Measurements from ENCODE around the gene TMEM213. TPM values are rescaled to one million over a fixed set of nuclear protein-coding genes. Genes with fewer than 3 reads are reported as not detected.
"Not testable (repeated sequence)": the region's sequence is repeated elsewhere in the genome, so short reads cannot be mapped to it uniquely, and the experiment has no call there.

Gene TMEM213
- total RNA-seq, 6 donors from 2014 or later: 0.49 to 6.1 (median 3.6) TPM; not detected in 2

DNA sequence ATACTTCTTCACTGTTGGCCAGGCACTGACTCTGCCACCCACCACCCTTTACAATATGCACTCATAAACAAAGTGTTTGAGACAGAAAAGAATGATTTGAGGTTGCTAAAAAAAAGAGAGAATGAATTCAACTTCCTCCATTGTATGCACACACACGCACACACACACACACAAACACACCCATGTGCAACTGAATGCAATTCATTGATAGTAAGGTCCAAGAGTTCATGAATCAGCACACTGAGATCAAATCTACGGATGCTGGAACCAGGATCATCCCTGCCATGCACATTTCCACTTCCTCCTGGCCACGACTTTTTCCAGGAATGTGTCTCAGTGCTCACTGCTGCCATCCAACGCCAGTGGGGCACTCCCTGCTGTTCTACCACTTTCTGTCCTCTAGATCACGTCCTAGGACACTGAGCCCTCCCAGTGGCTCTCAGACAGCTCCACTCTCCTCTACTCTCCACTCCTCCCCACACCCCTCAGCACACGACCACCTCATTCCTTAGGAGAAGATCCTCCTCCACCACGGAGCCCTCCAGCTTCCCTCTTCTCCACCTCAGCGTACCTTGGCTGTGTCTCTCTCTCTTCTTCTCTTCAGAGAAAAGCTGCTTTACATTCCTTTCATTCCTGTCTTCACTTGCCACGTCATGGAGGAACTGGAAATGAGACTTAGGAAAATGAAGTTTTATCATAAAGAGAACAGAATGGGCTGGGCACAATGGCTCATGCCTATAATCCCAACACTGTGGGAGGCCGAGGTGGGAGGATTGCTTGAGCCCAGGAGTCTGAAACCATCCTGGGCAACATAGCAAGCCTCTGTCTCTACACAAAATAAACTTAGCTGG is 12.0 kb upstream of the TMEM213 start:
- peak; percentile 24 to 41 for ATAC-seq (ENCODE audit: low FRiP score in 2 of 2)
- Histone ChIP-seq H3K27me3 (no peaks in the 10 kb centered on the region), H3K36me3 (no peaks in the 10 kb centered on the region), H3K4me3 (no peak overlapping the region), H3K27ac (peak overlapping the region in 1 of 4 donors; percentile 9), H3K9me3 (no peaks in the 10 kb centered on the region), H3K4me1 (peaks cover 0 to 14% (median 0%) of the 10 kb centered on the region in 4 donors)
- 46 to 56% methylated on average over 10 of the region's 10 CpGs for WGBS, 2 donors
- TF ChIP-seq EP300 (IDR thresholded peaks at IDR 0.05): no peak
- TF ChIP-seq POLR2A (IDR thresholded peaks at IDR 0.05): no peak
- no peak for TF ChIP-seq POLR2AphosphoS5 (IDR thresholded peaks at IDR 0.05)
- no peak for TF ChIP-seq CTCF (IDR thresholded peaks at IDR 0.05)
- DNase-seq: no peak

DNA sequence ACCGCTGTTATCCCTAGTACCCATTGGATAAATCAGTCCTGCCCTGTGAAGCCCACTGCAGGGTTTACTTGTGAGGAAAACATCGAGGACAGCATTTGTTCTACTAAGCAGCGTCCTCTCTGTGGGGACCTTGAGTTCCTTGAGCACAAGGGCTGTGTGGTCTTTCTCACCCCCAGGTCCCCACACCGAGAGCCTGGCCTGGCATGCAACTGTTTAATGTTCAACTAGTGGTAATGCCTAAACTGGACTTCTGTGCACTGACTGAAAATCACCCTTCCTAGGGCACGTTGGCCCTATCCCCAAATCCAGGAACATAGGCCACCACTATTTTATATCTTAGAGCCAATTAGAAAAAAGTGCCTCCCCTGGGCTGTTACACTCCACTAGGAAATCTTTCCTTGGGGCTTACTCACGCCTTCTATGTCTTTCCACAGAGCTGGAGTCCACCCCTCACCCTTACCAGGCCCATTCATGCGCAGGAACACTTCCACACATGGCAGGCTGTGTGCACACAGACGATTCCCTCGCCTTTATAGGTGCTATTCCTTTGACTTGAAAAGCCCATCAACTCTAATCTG is 1.7 kb upstream of the TMEM213 start:
- WGBS, 2 donors: 95 to 96% methylated on average over 8 to 9 of the region's 9 CpGs
- Histone ChIP-seq H3K9me3 (no peaks in the 10 kb centered on the region), H3K4me1 (peaks cover 0 to 3% (median 0%) of the 10 kb centered on the region in 4 donors), H3K4me3 (no peak overlapping the region), H3K36me3 (no peaks in the 10 kb centered on the region), H3K27me3 (no peaks in the 10 kb centered on the region), H3K27ac (no peak overlapping the region)
- DNase-seq (no peak), ATAC-seq (ENCODE audit: low FRiP score in 2 of 2) (no peak)
- no peak for TF ChIP-seq CTCF (IDR thresholded peaks at IDR 0.05)
- no peak for TF ChIP-seq EP300 (IDR thresholded peaks at IDR 0.05)
- no peak for TF ChIP-seq POLR2A (IDR thresholded peaks at IDR 0.05)
- no peak for TF ChIP-seq POLR2AphosphoS5 (IDR thresholded peaks at IDR 0.05)

DNA sequence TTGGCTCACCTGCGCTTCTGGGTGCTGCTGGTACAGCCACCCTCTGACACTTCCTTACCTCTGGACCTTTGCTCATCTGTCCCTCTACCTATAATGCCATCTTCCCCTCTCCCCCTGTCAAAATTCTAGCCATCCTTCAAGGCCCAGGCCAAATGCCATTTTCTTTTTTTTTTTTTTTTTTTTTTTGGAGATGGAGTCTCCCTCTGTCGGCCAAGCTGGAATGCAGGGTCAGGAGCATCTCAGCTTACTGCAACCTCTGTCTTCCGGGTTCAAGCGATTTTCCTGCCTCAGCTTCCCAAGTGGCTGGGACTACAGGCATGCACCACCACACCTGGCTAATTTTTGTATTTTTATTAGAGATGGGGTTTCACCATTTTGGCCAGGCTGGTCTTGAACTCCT is 748 bp upstream of the TMEM213 start:
- not testable (repeated sequence) for ATAC-seq (ENCODE audit: low FRiP score in 2 of 2); H3K4me3 ChIP-seq; H3K27ac ChIP-seq; DNase-seq; H3K27me3 ChIP-seq; H3K36me3 ChIP-seq; H3K4me1 ChIP-seq; H3K9me3 ChIP-seq
- 82 to 89% methylated on average over 4 of the region's 4 CpGs for WGBS, 2 donors

- no peak for TF ChIP-seq POLR2AphosphoS5 (IDR thresholded peaks at IDR 0.05)
- TF ChIP-seq EP300 (IDR thresholded peaks at IDR 0.05): no peak
- TF ChIP-seq POLR2A (IDR thresholded peaks at IDR 0.05): no peak
- TF ChIP-seq CTCF (IDR thresholded peaks at IDR 0.05): no peak
- no peak for DNase-seq
- ATAC-seq (ENCODE audit: low FRiP score in 2 of 2): no peak
- H3K27me3 ChIP-seq: no peaks in the 10 kb centered on the region
- H3K36me3 ChIP-seq: no peaks in the 10 kb centered on the region
- H3K4me1 ChIP-seq: peaks cover 0 to 3% (median 0%) of the 10 kb centered on the region in 4 donors
- whole genome bisulfite sequencing, 2 donors: 82 to 84% methylated on average over 5 of the region's 5 CpGs
- H3K4me3 ChIP-seq: no peak overlapping the region
- no peak overlapping the region for H3K27ac ChIP-seq
- H3K9me3 ChIP-seq: no peaks in the 10 kb centered on the region
Measured at GRCh38 chr7:138798836-138799235, 1.0 kb downstream of the TMEM213 start.

DNA sequence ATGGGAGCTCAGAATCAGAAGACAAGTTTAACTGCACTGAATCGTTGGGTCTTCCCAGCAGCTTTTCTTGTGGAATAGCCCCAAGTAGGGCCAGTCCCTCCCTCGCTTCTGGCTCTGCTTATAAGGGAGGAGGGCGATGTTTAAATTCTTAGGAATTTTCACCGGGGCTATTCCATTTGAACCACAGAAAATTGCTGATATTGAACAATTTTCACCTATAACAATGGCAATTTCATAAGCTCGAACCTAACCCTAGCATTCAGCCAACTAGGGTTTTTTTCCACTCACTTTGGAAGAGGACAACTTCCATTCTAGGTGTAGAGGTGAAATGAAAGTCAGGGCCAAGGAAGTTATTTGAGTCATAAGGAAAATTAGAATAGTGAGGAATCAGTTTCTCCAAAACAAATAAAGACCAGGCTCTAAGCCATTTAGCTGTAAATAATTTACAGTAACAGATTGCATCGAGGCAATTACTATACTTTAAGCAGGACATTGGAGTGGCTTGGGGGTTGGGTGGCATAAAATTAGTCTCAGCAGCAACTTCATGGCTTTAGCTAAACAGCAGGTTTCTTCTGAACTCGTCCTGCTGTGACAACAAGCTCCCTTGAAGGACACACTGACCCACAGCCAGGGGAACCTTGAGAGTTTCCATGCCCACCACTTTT is 1.7 kb downstream of the TMEM213 start:
- DNase-seq: no peak
- Histone ChIP-seq H3K9me3 (no peaks in the 10 kb centered on the region), H3K4me1 (peaks cover 0 to 3% (median 0%) of the 10 kb centered on the region in 4 donors), H3K36me3 (no peaks in the 10 kb centered on the region), H3K27ac (no peak overlapping the region), H3K4me3 (no peak overlapping the region), H3K27me3 (no peaks in the 10 kb centered on the region)
- no peak for ATAC-seq (ENCODE audit: low FRiP score in 2 of 2)
- no peak for TF ChIP-seq POLR2AphosphoS5 (IDR thresholded peaks at IDR 0.05)
- TF ChIP-seq POLR2A (IDR thresholded peaks at IDR 0.05): no peak
- no peak for TF ChIP-seq CTCF (IDR thresholded peaks at IDR 0.05)
- no peak for TF ChIP-seq EP300 (IDR thresholded peaks at IDR 0.05)
- WGBS, 2 donors: 74 to 77% methylated on average over 7 of the region's 7 CpGs

Data from upper lobe of left lung (tissue), 6 donors.